GM19240 (cell line): Measurements from ENCODE around the gene MTRFR.

Experiments
- DNase-seq: peaks from one replicate; pipeline ENCODE4 v3.0.0; 2011; ENCODE audit warnings: low spot score; ENCODE audit not compliant: insufficient read length

MTRFR gene

DNA sequence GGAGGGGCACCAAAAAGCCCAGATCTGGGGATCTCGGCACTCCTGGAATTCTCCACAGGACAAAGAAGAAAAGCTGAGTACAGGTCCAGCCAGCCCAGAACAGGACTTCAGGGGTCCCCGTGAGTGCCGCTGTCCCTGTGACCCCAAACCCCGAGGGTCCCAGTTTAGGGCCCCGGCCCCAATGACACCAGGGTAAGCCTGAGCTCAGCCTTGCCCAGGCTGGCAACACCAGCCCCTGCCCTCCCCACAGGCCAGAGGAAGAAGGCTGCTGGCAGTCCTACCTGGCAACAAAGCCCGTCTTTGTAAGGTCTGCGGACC, 36.6 kb downstream of the MTRFR start:
- no peak for DNase-seq

DNA sequence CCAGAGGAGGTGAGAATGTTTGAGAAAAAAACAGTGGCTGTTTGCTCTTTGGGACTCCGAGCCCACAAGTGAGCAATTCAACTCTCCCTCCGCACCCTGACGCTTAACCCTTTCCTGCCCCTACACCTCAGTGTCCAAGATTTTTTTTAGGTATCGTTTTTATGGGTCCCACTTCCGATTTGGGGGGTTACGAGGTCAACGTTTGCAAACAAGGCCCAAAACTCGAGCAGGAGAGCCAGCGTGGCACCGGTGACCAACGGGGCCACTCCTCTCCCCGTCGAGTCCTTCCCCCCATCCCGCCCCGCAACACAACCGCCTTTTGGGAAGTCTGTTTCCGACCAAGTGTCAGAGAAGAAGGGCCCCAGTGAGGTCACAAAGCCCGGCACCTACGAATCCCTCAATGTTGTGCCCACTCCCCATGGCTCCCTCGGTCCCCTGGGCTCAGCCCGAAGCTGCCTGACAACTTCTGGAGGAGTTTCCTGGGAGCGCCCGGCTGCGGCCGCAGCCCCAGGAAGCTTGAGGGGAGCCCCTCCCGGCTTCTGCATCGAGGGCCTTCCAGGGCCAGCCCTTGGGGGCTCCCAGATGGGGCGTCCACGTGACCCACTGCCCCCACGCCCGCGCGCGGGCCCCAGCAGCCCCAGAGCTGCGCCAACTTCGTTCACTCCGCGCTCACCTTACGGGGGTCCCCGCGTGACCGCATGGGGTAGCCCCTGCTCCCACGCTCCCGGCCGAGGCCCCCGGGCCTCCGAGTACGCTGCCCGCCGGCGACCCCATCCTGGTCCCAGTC, 37.2 kb downstream of the MTRFR start:
- DNase-seq = no peak

DNA sequence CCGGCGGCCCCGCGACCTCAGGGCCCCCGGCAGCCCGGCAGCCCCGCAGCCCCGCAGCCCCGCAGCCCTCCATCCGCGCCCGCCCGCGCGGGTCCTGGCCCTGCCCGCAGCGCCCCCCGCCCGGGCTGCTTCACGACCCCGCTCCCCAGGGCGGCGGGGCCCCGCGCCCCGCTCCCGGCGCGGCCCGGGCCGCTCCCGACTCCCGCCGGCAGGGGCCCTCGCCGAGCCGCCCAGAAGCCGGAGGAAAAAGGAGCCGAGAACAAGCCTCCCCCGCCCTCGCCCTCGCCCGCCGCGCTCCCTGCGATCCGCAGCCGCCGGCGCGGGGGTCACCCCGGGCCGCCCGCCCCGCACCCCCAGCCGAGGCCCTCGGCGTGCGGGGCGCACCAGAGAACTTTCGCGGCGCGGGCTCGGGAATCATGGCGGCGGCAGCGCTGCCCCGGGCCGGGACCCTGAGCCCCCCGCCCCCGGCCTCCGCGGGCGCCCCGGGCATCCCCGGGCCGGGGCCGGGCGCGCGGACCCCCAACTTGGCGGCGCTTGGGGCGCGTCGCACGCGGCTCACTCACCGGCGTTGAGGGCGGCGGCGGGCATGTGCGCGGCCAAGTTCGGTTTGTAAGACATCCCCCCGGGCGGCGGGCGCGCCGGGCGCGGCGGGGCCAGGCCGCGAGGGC, 37.9 kb downstream of the MTRFR start:
- DNase-seq = peak; percentile 67

- DNase-seq = no peak
Measured at GRCh38 chr12:123273166-123273565, 39.9 kb downstream of the MTRFR start.

DNA sequence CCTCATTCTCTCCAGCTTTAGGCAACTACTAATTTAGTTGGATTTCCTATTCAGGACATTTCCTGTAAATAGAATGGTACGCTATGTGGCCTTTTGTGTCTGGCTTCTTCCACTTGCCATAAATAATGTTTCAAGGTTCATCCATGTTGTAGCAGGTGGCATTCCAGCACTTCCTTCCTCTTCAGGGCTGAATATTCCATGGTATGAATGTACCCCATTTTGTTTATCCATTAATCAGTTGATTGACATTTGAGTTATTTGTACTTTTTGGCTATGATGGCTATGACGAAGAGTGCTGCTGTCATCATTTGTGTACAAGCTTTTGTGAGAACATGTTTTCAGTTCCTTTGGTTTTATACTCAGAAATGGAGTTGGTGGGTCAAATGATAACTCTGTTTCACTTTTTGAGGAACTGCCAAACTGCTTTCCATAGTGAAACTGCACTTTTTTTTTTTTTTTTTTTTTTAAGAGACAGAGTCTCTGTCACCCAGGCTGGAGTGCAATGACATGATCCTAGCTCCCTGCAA, 44.9 kb downstream of the MTRFR start:
- DNase-seq = peak; percentile 47

DNA sequence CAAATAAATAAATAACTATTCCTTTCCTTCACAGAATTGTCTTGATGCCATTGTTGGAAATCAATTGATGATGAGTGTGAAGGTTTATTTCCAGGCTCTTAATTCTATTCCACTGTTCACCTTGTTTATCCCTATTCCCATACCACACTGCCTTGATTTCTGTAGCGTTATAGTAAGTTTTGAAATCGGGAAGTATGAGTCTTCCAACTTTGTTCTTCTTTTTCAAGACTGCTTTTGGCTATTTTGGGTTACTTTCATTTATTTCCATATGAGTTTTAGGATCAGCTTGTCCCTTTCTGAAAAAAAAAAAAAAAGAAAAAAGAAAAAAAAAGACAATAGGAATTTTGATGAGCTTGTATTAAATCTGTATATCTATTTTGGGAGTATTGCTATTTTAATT, 47.7 kb downstream of the MTRFR start:
- no peak for DNase-seq

DNA sequence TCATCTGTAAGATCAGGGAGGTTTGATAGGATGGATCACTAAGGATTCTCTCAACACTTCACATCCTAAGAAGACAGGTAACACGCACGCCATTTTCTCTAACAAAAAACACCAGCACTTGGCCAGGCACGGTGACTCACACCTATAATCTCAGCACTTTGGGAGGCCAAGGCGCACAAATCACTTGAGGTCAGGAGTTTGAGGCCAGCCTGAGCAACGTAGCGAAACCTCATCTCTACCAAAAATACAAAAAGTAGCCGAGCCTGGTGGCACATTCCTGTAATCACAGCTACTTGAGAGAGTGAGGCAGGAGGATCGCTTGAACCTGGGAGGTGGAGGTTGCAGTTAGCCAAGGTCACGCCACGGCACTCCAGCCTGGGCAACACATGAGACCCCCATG, 48.9 kb downstream of the MTRFR start:
- DNase-seq = no peak

DNA sequence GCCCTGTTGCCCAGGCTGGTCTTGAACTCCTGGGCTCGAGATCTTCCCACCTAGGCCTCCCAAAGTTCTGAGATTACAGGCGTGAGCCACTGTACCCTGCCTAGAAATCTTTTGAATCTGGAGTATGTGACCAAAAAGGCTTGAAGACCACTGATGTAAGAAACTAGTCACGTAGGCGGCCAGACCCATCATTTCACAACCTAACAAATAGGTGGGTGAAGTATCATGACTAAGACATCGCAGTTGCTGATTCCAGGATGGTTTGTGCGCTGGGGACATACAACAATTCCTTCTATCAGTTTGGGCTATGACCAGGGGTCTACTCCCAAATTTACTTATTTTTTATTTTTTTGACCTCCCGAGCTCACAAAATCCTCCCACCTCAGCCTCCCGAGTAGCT, 50.2 kb downstream of the MTRFR start:
- no peak for DNase-seq

DNA sequence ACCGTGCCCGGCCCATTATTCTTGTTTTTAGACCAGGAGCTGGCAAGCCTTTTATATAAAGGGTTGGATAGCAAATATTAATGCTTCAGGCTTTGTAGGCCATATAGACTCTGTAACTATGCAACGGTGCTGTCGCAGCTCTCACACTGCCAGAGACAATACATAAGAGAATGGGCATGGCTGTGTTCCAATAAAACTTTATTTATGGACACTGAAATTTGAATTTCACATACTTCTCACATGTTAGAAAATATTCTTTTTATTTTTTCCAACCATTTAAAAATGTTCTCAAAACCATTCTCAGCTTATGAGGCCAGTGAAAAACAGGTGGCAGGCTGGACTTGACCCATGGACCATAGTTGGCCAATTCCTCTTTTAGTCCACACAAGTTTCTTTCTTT, 51.4 kb downstream of the MTRFR start:
- DNase-seq = no peak

DNA sequence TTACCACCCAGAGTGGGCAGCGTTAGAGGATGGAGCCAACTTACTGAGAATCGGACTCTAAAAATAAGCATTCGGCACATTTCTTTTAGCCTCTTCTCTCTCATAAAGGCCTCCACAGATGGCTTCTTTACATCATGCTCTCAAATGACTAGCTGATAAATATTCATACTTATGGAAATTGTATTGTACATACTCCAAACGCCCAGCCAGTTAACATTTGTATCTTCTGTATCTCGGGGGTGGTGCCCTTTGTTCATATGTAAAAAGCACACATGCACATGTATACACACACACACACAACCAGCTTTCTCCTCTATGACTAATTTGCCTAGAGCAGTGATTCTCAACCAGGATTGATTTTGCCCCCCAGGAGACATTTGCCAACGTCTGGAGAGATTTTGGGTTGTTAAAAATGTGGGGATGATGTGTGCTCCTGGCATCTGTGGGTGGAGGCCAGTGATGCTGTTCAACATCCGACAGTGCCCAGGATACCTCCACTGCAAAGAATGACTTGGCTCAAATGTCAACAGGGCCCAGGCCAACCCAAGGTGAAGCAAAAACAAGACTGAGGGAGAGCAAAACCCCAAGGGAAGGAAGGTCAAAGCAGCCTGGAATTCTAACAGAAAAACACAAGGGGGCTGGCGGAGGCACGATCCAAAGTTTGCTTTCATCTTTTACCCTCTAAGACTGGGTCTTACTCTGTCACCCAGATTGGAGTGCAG, 53.6 kb downstream of the MTRFR start:
- no peak for DNase-seq

GRCh38 chr12:123288751-123289346, 55.6 kb downstream of the MTRFR start:
- no peak for DNase-seq

GRCh38 chr12:123289911-123290310, 56.7 kb downstream of the MTRFR start:
- no peak for DNase-seq

DNA sequence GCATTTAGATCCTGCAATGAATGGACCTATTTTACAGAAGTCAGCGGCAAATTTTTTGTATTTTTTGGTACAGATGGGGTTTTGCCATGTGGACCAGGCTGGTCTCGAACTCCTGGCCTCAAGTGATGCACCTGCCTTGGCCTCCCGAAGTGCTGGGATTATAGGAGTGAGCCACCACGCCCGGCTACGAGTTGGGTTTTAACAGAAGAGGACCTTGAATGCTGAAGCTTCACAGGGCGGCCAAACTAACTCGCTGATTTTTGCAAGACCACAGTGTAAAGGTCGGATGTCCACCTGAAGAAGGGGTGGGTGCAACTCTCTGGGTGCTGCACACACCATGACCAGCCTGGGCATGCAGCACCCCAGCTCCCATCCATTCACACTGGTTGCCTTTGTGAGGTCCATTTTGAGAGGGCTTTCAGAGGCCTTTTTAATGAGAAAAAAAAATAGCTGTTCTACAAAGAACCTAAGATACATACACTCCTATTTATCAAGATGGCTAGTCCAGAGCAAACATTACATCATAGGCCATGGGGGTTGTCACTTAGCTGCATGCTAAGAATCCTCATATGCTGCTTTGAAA, 60.0 kb downstream of the MTRFR start:
- DNase-seq = no peak

GRCh38 chr12:123305136-123305535, 71.9 kb downstream of the MTRFR start:
- DNase-seq = no peak

- DNase-seq = no peak
Measured at GRCh38 chr12:123306200-123306599, 73.0 kb downstream of the MTRFR start.
